Stimulated activated naive CD8-positive, alpha-beta T cell treated with anti-CD3 and anti-CD28 coated beads, Interleukin-15, Interleukin-2, amounts not matched to agents 100 ng/mL and 50 ng/mL, for 24 hours (primary cell): ENCODE measurements around the gene PRPF19.

Experiments
- H3K27ac Mint-ChIP-seq: one replicate; pipeline ENCODE4 v1.8.0; 2021; ENCODE audit warnings: mild to moderate bottlenecking, mixed read lengths
- H3K27me3 Mint-ChIP-seq: one replicate; pipeline ENCODE4 v1.8.0; 2021; ENCODE audit warnings: mixed read lengths
- H3K36me3 Mint-ChIP-seq: one replicate; pipeline ENCODE4 v1.8.0; 2021; ENCODE audit warnings: low read depth, mixed read lengths
- H3K4me1 Mint-ChIP-seq: one replicate; pipeline ENCODE4 v1.8.0; 2021; ENCODE audit warnings: low read depth, mixed read lengths
- H3K4me3 Mint-ChIP-seq: one replicate; pipeline ENCODE4 v1.8.0; 2021; ENCODE audit warnings: mild to moderate bottlenecking, mixed read lengths
- H3K9me3 Mint-ChIP-seq: one replicate; pipeline ENCODE4 v1.8.0; 2021; ENCODE audit warnings: mixed read lengths

Gene PRPF19

GRCh38 chr11:60906132-60906972 is at the start of gene PRPF19:
Gene PRPF19, minus strand, starts transcription at chr11:60906585. Its CDS starts 203 bp downstream, at chr11:60906382.
- peaks cover 53% of the 10 kb centered on the region for H3K4me1 Mint-ChIP-seq
- H3K27me3 Mint-ChIP-seq, result no peaks in the 10 kb centered on the region
- H3K4me3 Mint-ChIP-seq, result peak within 1 kb of the TSS; percentile 88
- H3K27ac Mint-ChIP-seq, result peak within 1 kb of the TSS; percentile 81
- no peaks in the 10 kb centered on the region for H3K9me3 Mint-ChIP-seq
- H3K36me3 Mint-ChIP-seq, result peaks cover 38% of the 10 kb centered on the region

- no peak overlapping the region for H3K27ac Mint-ChIP-seq
Measured at GRCh38 chr11:60955571-60955970, 49.2 kb upstream of the PRPF19 start.

GRCh38 chr11:60954421-60954820 is 48.0 kb upstream of the PRPF19 start:
- Mint-ChIP-seq H3K36me3 (no peaks in the 10 kb centered on the region), H3K27me3 (peaks cover 4% of the 10 kb centered on the region), H3K27ac (no peak overlapping the region), H3K4me1 (peaks cover 28% of the 10 kb centered on the region), H3K4me3 (no peak overlapping the region), H3K9me3 (no peaks in the 10 kb centered on the region)

More at GRCh38 chr11:60955571-60955970, 49.2 kb upstream of the PRPF19 start:
- Mint-ChIP-seq H3K27me3 (peaks cover 4% of the 10 kb centered on the region), H3K4me3 (no peak overlapping the region), H3K4me1 (peaks cover 23% of the 10 kb centered on the region), H3K36me3 (no peaks in the 10 kb centered on the region), H3K9me3 (no peaks in the 10 kb centered on the region)

GRCh38 chr11:60953781-60954180 is 47.4 kb upstream of the PRPF19 start:
- Mint-ChIP-seq H3K27ac (no peak overlapping the region), H3K9me3 (no peaks in the 10 kb centered on the region), H3K4me3 (no peak overlapping the region), H3K4me1 (peaks cover 28% of the 10 kb centered on the region), H3K27me3 (peaks cover 4% of the 10 kb centered on the region), H3K36me3 (no peaks in the 10 kb centered on the region)

- Mint-ChIP-seq H3K4me1 (peaks cover 33% of the 10 kb centered on the region), H3K27me3 (peaks cover 4% of the 10 kb centered on the region), H3K4me3 (peak overlapping the region; percentile 72), H3K36me3 (no peaks in the 10 kb centered on the region), H3K27ac (peak overlapping the region; percentile 72), H3K9me3 (no peaks in the 10 kb centered on the region)
Measured at GRCh38 chr11:60952742-60953170, 46.4 kb upstream of the PRPF19 start.

- no peaks in the 10 kb centered on the region for H3K36me3 Mint-ChIP-seq
- H3K4me3 Mint-ChIP-seq, result peak within 1 kb of the TSS; percentile 72
- H3K27me3 Mint-ChIP-seq, result peaks cover 4% of the 10 kb centered on the region
- peaks cover 33% of the 10 kb centered on the region for H3K4me1 Mint-ChIP-seq
- no peaks in the 10 kb centered on the region for H3K9me3 Mint-ChIP-seq
- peak within 1 kb of the TSS; percentile 72 for H3K27ac Mint-ChIP-seq
Measured at GRCh38 chr11:60951904-60952741, 45.7 kb upstream of the PRPF19 start, which contains the start of gene SLC15A3. Gene SLC15A3, minus strand, starts transcription at chr11:60952176. Its CDS starts 625 bp downstream, at chr11:60951551.

- Mint-ChIP-seq H3K9me3 (no peaks in the 10 kb centered on the region), H3K4me1 (peaks cover 33% of the 10 kb centered on the region), H3K27ac (peak overlapping the region; percentile 72), H3K4me3 (peak overlapping the region; percentile 72), H3K36me3 (no peaks in the 10 kb centered on the region), H3K27me3 (peaks cover 4% of the 10 kb centered on the region)
Measured at GRCh38 chr11:60951606-60951903, 45.2 kb upstream of the PRPF19 start.

- H3K4me1 Mint-ChIP-seq, result peaks cover 33% of the 10 kb centered on the region
- peaks cover 4% of the 10 kb centered on the region for H3K27me3 Mint-ChIP-seq
- no peak overlapping the region for H3K27ac Mint-ChIP-seq
- no peaks in the 10 kb centered on the region for H3K36me3 Mint-ChIP-seq
- H3K4me3 Mint-ChIP-seq, result peak overlapping the region; percentile 72
- no peaks in the 10 kb centered on the region for H3K9me3 Mint-ChIP-seq
Measured at GRCh38 chr11:60950933-60951605, 44.7 kb upstream of the PRPF19 start.

- Mint-ChIP-seq H3K9me3 (no peaks in the 10 kb centered on the region), H3K36me3 (no peaks in the 10 kb centered on the region), H3K4me1 (peaks cover 33% of the 10 kb centered on the region), H3K4me3 (peak overlapping the region; percentile 58), H3K27ac (peak overlapping the region; percentile 26), H3K27me3 (peaks cover 4% of the 10 kb centered on the region)
Measured at GRCh38 chr11:60950024-60950423, 43.6 kb upstream of the PRPF19 start.

- no peak overlapping the region for H3K27ac Mint-ChIP-seq
- no peaks in the 10 kb centered on the region for H3K9me3 Mint-ChIP-seq
- H3K27me3 Mint-ChIP-seq, result peaks cover 4% of the 10 kb centered on the region
- peaks cover 34% of the 10 kb centered on the region for H3K4me1 Mint-ChIP-seq
- H3K4me3 Mint-ChIP-seq, result no peak overlapping the region
- peaks cover 5% of the 10 kb centered on the region for H3K36me3 Mint-ChIP-seq
Measured at GRCh38 chr11:60948250-60948649, 41.9 kb upstream of the PRPF19 start.

- H3K4me1 Mint-ChIP-seq, result peaks cover 29% of the 10 kb centered on the region
Measured at GRCh38 chr11:60947700-60948099, 41.3 kb upstream of the PRPF19 start.

GRCh38 chr11:60946601-60947264 is 40.3 kb upstream of the PRPF19 start:
- H3K4me1 Mint-ChIP-seq, result peaks cover 19% of the 10 kb centered on the region
- H3K36me3 Mint-ChIP-seq, result peaks cover 5% of the 10 kb centered on the region
- no peaks in the 10 kb centered on the region for H3K27me3 Mint-ChIP-seq
- no peak overlapping the region for H3K27ac Mint-ChIP-seq
- no peaks in the 10 kb centered on the region for H3K9me3 Mint-ChIP-seq
- H3K4me3 Mint-ChIP-seq, result no peak overlapping the region

More at GRCh38 chr11:60947700-60948099, 41.3 kb upstream of the PRPF19 start:
- Mint-ChIP-seq H3K4me3 (no peak overlapping the region), H3K36me3 (peaks cover 5% of the 10 kb centered on the region), H3K9me3 (no peaks in the 10 kb centered on the region), H3K27me3 (peaks cover 4% of the 10 kb centered on the region), H3K27ac (no peak overlapping the region)

- Mint-ChIP-seq H3K27me3 (no peaks in the 10 kb centered on the region), H3K36me3 (peaks cover 5% of the 10 kb centered on the region), H3K9me3 (no peaks in the 10 kb centered on the region), H3K4me1 (peaks cover 15% of the 10 kb centered on the region), H3K27ac (no peak overlapping the region), H3K4me3 (no peak overlapping the region)
Measured at GRCh38 chr11:60945295-60945667, 38.9 kb upstream of the PRPF19 start.
